DMS 273 (cell line): ENCODE measurements around the gene SUGP2.

Source experiments
- DNase-seq: peaks from one replicate; lab custom pipeline; 2025; ENCODE audit not compliant: unreplicated experiment; lab: John Stamatoyannopoulos, UW

Gene SUGP2

DNA sequence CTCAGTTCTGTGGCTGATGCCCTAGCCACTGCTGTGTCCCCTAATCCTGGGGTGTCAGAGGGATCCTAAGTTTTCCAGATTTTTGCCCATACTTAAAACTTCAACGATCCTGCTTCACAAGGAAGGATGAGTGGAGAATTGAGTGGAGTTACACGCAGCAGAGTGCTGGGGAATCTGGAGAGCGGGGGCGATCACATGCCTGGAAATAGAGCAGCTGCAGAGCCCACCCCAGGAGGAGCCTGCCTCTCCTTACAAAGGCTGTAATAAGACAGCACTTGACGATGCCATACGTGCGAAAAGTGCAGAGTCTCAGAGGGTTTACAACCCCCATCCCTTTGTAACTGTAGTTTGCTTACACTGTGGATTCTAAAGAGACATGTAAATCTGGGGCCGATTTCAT, 40.6 kb downstream of the SUGP2 start:
- no peak for DNase-seq

DNA sequence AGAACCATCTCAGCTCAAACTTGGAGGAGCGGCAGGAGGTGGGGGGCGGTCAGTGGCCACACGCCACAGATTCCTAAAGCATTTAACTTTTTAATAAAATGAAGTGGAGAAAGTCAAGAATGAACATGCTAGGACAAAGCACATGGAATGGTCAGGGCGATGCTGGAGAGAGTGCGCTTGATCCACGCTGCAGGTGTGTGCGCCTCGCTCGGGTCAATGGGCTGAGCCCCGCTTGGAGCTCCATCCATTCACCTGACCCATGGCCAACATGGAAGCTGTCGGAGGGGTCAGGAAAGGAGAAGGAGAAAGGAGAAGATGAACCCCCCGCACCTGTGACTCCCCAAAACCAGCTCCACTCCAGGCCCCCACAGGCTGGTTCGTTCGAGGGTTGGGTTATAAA, 41.8 kb downstream of the SUGP2 start:
- DNase-seq: no peak

DNA sequence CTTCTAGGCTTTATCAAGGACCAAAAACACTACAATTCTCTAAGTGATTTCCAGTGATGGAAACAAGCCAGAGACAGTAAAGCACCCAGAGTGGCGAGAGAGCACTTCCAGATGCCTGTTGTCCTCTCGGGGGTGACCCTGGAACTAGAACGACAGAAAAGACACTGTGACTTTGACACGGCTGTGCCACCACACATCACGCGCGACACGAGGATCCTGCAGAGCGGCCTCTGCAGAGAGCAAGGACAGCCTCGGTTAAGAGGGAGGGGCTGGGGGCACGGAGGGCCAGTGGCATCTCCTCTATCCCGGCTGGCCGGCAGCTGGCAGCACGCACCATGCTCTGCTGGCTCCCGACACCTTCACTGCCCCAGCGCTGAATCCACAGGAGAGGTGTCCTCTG, 42.3 kb downstream of the SUGP2 start:
- DNase-seq: no peak

DNA sequence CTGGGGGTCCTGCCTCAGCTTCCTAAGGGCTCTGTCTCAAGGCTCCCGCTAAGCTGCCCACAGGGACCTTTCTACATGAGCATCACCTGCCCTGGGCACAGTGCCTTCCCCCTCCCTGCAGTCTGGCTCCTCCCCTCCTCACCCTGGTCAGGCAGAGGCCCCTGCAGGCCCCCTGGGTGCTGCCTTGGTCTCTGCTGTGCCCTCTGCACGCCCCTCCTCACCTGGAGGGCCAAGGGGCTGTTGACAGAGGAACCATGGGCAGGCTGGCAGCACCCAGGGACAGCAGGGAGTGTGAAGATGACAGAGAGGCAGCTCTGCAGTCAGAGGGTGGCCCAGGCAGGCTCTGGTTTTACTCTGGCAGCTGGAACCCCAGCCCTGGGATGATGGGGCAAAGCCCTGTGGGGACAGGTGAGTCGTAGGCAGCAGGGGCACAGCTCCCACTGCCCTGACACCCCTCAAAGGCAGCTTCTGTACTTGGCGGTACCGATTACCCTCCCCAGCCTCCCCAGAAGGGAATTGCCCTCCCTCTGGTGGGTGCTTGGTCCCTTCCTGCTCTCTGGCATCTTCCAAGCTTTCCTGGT, 43.1 kb downstream of the SUGP2 start:
- no peak for DNase-seq

DNA sequence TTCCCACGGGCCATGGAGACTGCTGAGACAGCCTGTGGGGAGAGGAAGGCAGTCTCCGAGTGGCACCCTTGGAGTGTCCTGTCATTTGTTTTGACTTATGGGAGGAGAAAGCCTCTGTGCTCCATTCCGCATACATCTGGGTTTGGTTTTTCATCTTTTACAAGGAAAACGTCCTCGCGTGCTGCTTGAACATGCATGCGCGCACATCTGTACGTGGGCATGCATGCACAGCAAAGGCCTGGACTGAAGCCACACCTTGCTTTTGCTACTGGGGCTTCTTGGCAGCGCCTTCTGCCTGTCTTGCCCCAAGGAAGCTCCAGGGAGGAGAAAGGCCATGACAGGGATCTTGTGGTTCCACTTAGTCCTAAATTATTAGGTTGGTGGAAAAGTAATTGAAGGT, 44.0 kb downstream of the SUGP2 start:
- no peak for DNase-seq

DNA sequence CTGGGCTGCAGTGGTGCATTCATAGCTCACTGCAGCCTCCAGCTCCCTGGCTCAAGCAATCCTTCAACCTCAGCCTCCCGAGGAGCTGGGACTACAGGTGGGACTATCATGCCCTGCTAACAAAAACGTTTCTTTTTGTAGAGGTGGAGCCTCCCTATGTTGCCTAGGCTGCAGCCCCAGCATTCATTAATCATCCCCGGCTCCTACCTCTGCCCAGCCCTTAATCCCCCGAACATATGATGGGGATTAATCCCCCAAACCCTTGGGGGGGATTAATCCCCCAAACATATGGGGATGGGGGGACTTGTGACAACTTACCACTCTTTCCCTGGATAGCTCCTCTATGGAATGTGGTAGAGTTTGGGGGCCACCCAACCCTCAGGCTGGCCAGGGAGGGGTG, 45.9 kb downstream of the SUGP2 start:
- no peak for DNase-seq

DNA sequence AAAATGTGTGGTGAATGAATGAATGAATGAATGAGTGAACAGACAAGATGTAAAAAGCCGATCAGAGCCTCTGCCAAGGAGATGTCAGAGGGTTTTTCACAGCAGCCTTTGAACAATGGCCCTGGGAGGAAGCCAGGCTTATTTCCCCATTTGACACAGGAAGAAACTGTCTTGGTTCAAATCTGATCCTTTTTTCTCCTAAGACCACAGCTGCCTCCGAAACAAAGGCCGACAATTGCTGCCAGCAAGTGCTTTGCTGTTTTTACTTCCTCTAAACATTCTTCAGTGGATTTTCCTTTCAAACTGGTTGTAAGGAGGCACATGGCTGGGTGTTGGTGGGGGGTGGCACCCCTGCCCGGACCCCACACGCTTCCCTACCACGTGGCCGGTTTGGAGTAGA, 48.1 kb downstream of the SUGP2 start:
- no peak for DNase-seq

DNA sequence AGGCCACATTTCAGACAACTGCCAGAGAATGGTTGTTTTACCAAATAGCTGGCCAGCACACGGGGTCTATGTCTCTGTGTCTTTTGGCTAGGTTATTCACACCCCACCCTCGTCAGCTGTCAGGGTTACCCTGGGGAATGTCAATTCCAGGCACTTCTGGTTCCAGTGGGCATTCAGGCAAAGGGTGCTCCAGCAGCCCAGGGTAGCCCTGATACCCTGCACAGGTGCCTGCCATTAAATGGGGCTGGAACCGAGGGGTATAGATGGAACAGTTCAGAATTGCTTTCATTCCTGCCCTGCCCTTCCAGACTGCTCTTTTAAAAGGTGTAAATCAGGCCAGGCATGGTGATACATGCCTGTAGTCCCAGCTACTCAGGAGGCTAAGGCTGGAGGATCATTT, 49.1 kb downstream of the SUGP2 start:
- DNase-seq: no peak

DNA sequence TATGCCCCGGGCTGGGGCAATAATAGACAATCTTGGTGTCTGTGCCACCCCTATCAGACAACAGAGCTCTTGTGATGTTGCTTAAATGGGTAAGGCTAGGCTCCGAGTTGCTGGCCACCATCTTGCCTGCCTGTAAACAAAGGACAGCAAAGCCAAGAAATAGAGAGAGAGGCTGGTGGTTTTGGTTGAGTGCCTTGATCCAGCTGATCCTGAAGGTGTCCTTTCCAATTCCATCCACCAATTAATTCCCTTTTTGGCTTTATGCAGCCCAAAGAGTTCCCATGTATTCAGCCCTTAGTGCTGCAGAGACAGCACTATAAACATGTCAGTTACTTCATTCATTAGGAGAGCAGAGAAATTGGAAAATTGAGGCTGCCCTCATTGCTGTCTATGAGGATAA, 50.6 kb downstream of the SUGP2 start:
- no peak for DNase-seq

DNA sequence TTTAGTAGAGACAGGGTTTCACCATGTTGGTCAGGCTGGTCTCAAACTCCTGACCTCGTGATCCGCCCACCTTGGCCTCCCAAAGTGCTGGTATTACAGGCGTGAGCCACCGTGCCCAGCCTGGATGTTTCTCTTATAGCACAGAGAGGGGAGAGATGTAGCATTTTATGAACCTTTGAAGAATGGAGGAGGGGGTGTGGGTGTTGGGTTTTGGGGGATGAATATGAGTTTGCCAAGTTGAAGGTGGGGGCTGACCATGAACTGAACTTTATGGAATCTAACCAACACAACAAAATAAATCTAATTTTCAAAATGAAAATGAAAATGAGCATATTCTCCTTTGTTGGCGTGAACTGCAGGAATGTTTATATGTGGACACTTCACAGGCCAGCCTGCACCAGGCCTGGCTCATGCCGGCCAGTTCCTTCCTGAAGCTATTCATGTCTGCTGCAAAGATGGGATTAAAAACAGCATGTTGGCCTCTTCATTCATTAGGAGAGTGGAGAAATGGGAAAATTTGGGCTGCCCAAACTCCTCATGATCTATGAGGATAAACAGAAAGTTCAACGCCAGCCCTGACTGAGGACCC, 52.8 kb downstream of the SUGP2 start:
- DNase-seq: no peak

DNA sequence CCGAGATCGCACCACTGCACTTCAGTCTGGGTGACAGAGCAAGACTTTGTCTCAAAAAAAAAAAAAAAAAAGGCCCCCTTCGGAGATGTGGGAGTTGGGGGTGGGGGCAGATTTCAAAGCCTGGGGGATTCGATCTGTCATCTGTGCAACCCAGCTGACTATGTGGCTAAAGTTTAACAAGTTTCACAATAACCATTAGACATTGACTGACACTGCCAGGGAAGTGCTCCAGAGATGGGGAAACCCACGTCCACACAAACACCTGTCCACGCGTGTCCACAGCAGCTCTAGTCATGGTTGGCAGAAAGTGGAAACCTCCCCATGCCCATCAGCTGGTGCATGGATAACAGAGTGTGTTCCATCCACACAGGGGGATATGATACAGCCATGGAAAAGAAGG, 54.7 kb downstream of the SUGP2 start:
- no peak for DNase-seq

DNA sequence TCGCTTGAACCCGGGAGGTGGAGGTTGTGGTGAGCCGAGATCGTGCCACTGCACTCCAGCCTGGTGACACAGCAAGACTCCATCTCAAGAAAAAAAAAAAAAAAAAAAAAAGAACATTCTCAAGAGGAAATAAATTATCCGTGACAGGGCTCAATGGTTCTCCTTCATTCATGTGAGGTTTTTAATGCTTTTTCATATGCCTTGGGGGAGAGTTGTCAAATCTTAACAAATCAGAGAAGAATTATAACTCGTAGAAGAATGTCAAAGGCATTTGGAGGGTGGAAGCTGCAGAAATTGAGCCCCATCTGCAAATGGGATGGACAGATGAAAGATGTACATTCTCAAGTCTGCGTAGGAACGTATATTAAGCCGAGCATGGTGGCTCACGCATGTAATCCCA, 57.4 kb downstream of the SUGP2 start:
- no peak for DNase-seq

DNA sequence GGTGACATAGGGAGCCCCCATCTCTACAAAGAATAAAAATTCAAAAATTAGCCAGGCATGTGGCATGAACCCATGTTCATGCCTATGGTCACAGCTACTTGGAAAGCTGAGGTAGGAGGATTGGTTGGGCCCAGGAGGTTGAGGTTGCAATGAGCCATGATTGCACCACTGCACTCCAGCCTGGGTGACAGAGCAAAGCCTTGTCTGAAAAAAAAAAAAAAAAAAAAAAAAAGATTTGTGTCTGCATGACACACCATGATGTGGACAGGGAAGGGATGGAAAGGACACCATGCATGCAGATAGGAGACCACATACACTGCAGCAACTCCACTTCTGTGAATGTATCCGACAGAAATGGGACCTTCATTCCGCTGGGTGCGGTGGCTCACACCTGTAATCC, 58.3 kb downstream of the SUGP2 start:
- no peak for DNase-seq

DNA sequence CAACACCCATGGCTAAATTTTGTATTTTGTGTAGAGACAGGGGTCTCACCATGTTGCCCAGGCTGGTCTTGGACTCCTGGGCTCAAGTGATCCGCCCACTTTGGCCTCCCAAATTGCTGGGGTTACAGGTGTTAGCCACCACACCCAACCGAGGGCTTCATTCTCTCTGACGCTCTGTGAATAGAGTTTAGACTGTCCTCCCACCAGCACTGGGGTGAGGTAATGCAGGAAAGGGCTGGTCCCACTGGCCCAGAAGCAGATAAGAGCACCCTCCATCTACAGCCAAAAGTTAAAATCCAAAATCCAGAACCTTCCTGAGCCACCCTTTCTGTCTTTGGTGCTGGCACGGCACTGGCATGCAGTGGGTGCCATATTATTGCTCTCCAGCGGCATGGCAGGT, 60.5 kb downstream of the SUGP2 start:
- DNase-seq: no peak

DNA sequence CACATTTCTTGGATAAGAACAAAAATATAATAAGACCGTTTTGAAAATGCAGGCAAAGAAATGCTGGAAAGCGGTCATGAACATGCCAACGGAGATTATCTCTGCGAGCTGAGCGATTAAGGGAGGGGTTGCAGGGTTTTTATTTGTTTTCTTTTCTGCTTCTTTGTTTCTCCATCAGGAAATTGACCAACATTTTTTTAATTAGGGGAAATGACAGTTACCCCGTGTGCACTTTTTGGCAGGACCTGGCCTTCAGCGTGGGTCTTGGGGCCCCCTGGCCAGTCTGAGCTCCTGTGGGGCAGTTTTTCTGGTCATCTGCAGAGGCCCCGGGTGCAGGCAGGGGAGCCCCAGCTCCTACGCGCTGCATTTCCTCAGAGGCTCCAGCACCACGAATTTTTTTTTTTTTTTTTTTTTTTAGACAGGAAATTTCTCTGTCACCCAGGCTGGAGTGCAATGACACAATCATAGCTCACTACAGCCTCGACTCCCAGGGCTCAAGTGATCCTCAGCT, 61.0 kb downstream of the SUGP2 start:
- DNase-seq: no peak

DNA sequence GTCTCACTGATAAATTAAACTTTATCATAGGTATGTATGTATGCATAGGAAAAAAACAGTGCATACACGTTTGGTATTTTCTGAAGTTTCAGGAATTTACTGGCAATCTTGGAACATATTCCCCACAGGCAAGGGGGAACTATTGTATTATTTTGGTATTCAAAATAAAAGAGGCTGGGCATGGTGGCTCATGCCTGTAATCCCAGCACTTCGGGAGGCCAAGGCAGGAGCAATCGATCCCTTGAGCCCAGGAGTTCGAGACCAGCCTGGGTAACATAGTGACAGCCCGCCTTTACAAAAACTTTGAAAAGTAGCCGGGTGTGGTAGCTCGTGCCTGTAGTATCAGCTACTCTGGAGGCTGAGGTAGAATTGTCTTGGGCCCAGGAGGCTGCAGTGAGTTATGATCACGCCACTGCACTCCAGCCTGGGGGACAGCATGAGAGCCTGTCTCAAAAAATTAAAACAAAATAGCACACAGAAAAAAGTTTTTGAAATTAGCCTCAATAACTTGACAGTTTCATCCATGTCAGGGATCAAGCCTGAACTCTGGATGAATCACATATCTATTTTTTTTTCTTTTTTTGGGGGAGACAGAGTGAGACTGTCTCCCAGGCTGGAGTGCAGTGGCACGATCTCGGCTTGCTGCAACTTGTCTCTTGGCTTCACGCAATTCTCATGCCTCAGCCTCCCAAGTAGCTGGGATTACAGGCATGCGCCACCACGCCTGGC, 63.2 kb downstream of the SUGP2 start:
- no peak for DNase-seq

DNA sequence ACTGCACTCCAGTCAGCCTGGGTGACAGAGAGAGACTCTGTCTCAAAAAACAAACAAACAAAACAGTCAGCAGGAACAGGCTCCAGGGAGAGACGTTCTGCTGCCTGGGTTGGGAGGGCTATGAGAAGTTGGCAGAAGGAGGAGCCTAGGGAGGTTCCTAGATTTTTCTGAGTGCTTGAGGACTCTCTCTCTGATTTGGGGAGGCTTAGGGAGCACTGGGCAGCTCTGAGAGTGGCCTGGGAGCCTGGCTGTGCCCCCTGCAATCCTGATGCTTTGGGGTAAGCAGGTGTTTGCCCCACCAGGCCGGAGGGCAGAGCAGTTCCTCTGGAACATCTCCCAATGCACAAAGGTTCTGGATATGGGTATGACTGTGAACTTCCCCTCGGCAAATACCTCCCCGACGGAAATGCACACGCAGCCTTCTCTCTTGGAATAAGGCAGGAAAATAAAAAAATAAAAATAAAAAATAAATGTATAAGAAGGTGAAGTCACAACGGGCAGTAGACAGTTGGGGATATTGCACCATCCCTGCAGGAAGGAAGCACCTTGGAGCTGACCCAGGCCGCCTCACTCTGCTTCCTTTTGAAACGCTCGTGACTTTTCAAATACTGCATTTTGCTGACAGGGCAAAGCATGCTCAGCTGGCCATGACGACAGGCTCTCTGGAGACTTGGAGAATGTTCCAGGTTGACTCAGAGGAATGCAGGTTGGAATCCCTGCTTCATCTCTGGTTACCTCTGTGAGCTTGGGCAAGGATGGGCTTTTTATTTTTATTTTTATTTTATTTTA, 65.8 kb downstream of the SUGP2 start:
- no peak for DNase-seq

DNA sequence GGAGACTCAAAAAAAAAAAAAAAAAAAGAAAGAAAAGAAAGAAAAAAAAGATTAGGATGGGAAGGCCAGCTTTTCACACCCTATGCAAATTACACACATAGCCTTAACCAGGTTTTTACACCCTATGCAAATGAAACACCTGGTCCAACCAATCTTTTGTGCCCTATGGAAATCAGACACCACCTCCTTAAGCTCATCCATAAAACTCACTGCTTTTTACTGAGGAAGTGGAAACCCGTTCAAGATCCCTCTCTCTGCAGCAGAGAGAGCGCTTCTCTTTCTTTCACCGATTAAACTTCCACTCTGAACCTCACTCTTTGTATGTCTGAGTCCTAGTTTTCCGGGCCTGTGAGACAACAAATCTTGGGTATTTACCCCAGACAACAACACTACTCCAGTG, 67.0 kb downstream of the SUGP2 start:
- DNase-seq: no peak

DNA sequence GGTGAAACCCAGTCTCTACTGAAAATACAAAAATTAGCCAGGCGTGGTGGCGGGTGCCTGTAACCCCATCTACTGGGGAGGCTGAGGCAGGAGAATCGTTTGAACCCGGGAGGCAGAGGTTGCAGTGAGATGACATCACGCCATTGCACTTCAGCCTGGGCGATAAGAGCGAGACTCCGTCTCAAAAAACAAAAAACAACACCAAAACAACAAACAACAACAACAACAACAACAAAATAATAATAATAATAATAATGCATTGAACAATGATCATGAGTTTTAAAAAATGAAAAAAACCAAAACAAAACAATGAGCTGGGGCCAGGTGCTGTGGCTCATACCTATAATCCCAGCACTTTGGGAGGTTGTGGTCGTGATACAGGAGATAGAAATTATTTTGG, 69.2 kb downstream of the SUGP2 start:
- DNase-seq: no peak

DNA sequence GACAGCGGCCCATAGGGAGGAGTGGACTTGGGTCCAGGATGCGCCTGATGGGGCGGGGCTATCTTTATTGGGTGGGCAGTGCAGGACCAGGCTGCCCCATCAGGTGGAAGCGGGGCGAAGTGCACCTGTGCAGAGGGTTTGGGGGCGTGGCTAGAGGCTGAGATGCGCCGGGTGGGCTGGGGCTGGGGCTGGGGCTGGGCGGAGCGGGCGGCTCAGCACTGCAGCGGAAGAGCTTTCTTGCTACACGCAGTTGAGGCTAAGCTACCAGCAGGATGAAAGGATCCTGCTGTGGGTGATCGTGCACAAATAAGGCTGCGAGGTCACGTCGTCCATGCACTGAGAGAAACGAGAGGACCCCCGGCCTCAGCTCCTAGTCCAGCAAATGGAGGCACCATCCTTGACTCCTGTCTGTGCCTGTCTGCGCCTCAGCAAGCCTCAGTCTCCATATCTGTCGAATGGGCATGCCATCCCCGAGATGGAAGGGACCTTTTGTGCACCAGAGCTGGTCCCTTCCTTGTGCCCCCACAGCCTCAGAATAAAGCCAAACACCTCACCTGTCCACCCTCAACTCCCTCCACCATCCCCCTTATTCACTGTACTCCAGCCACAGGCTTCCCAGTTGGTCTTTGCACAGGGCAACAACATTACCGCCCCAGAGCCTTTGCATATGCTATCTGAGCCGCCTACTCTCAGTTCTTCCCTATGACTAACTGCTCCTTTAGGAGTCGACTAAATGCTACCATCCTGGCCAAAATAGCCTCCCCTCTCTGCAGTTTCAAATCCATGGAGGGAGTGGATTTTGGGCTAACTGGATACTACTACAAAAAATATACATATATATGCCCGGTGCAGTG, 71.3 kb downstream of the SUGP2 start:
- DNase-seq: no peak

DNA sequence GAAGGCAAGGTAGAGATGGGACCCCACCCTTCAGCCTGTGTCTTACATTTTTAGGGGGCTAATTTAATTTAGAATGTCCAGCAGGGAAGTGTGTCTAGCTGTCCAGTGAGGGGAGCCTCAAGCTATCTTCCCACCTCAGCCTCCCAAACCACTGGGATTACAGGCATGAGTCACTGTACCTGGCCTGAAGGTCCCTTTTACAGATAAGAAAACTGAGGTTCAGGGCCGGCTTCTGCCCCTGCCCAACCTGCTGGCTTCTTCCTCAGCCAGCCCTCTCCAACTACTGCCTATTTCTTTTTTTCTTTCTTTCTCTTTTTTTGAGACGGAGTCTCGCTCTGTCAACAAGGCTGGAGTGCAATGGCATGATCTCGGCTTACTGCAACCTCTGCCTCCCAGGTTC, 72.9 kb downstream of the SUGP2 start:
- DNase-seq: no peak
